GM19463 (cell line): Measurements from ENCODE around the gene FRMD1.

Experiments used
- ATAC-seq: cut with Tn5 transposase; IDR thresholded peaks from one replicate; pipeline ENCODE4 v1.9.1; 2021; ENCODE audit warnings: mild to moderate bottlenecking, moderate library complexity; ENCODE audit not compliant: unreplicated experiment

FRMD1 gene

GRCh38 chr6:168015009-168015408, 64.0 kb downstream of the FRMD1 start:
- ATAC-seq: no peak

DNA sequence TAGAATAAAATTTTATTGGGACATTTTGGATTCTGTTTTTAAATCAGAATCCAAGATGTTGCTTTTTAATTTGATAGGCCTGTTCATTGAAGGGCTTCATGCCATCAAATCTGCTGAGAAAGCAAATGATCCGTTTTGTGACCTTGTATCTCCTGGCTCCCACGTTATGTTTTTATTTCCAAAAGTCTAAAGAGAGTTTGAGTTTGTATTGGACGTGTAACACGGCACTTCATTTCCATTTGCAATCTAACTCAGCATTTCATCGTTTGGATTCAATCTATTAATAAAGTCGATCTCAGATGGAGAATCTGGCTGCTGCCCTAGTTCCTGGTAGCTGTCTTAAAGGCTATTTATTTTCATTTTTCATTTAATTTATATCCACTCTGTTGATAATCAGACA, 64.6 kb downstream of the FRMD1 start:
- ATAC-seq: no peak

- no peak for ATAC-seq
Observed at GRCh38 chr6:168013250-168013915, 65.6 kb downstream of the FRMD1 start.

GRCh38 chr6:168012431-168013249, 66.4 kb downstream of the FRMD1 start:
- no peak for ATAC-seq

GRCh38 chr6:168011291-168011690, 67.7 kb downstream of the FRMD1 start:
- ATAC-seq: no peak

DNA sequence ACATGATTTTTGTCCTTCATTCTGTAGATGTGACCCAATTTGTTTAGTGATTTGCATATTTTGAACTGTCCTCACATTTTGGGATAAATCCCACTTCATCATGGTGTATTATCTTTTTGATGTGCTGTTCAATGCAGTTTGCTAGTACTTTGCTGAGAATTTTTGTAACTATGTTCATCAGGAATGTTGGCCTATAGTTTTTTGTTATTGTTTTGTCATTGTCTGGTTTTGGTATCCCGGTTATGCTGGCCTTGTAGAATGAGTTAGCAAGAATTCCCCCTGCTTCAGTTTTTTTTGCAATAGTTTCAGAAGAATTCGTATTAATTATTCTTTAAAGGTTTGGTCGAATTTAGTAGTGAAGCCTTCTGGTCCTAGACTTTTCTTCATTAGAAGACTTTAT, 69.7 kb downstream of the FRMD1 start:
- ATAC-seq: no peak

- no peak for ATAC-seq
Observed at GRCh38 chr6:168007592-168008338, 71.2 kb downstream of the FRMD1 start.

GRCh38 chr6:168005796-168006195, 73.2 kb downstream of the FRMD1 start:
- no peak for ATAC-seq

- ATAC-seq: no peak
Observed at GRCh38 chr6:168004945-168005344, 74.1 kb downstream of the FRMD1 start.

- ATAC-seq: no peak
Observed at GRCh38 chr6:168004023-168004422, 75.0 kb downstream of the FRMD1 start.
